ENCODE data around the gene MROH8.

- TF ChIP-seq CTCF (IDR thresholded peaks at IDR 0.05) (no peak), POLR2A (IDR thresholded peaks at IDR 0.05) (no peak), POLR2AphosphoS5 (IDR thresholded peaks at IDR 0.05) (no peak)
These were observed 21.8 kb upstream of the MROH8 start for GRCh38 chr20:37200926-37201826.

Measured in transverse colon (tissue), 4 donors.